SKM-1 treated with dmso at 0.1 percent for 144 hours (cell line): ENCODE measurements around the gene DMTF1.
"Not testable (repeated sequence)": the region's sequence is repeated elsewhere in the genome, so short reads cannot be mapped to it uniquely, and the experiment has no call there.

Source experiments
- DNase-seq: peaks from one replicate; lab custom pipeline; 2025; ENCODE audit not compliant: unreplicated experiment; lab: John Stamatoyannopoulos, UW

DMTF1 gene

DNA sequence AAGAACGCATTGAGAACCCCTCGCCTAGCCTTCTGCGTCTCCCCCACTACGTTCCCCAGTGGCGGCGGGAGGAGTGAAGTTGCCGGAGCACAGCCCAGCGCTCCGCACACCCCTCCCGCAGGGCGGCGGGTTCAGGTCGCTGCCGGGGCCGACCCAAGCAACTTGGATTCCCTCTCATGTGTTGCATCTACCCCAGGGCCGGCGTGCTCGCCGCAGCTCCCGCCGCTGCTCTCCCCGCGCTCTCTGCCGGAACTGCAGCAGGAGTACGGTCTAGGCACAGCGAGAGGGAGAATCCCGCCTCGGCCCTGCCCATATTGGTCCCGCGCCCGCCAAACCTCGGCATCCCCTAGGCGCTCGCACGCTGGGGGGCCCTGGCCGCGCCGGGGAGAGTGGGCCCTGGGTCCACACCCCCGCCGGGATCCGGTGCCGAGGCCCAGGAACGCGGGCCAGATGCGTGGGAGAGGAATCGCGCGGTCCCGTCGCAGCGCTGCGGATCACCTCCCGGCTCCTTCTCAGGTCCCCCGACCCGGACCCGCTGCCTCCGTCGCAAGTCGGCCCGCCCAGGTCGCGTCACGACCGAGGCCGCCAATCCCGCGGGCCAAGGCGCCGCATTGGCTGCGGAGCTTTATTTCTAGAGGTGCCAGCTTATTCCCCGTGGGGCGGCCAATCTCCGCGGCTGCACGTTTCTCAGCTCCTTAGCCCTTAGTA, 67.9 kb downstream of the DMTF1 start:
- DNase-seq: peak; percentile 48

DNA sequence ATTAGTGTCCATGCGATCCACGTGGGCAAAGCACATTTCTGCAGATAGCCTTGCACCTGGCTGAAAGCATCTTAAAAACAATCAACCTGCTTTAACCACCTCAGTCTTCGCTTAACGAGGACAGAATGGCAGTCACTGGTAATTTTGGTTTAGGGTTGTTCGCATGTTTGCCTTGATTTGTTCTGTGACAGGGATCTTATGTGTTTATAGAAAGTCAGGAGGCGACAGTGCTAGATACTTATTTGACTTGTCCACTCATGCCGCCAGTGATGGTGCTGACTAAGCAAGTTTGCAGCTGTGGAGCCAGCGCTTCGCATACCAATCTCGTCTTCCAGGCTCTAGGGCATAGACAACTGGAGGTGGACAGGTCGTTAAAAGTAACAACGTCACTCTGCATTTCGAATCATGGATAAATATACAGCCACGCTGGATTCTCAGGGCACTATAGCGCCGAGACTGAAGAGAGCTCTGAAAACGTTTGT, 68.5 kb downstream of the DMTF1 start:
- DNase-seq: no peak

DNA sequence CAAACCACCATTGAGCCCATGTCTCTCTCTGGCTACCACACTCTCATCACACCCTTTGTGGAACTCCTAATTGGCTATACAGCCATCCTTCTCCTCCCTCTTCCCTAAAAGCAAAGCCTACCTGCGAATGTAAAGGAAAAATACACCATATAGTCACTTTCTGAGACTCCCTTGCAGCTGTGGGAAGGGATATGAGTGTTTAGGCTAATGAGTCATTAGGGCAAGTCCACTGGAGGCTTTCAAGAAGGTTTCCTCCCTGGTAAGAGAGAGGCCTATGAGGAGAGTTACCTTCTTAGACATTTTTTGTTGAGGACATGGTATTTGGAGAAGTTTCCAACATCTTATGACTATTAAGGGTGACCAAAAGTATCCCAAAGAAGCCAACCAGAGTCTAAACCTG, 71.4 kb downstream of the DMTF1 start:
- no peak for DNase-seq

DNA sequence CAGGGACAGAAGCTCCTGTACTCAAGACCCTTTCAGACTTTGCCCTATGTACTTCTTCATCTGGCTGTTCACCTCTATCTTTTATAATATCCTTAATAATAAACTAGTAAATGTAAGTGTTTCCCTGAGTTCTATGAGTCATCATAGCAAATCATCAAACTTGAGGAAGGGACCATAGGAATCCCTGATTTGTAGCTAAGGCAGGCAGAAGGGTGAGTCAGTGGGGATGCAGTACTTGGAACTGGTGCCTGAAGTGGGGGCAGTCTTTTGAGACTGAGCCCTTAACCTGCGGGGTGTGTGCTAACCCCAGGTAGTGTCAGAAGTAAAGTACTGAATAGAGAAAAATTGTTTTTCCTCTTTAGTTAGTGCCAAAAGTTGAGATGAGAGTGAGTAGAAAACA, 73.4 kb downstream of the DMTF1 start:
- no peak for DNase-seq

DNA sequence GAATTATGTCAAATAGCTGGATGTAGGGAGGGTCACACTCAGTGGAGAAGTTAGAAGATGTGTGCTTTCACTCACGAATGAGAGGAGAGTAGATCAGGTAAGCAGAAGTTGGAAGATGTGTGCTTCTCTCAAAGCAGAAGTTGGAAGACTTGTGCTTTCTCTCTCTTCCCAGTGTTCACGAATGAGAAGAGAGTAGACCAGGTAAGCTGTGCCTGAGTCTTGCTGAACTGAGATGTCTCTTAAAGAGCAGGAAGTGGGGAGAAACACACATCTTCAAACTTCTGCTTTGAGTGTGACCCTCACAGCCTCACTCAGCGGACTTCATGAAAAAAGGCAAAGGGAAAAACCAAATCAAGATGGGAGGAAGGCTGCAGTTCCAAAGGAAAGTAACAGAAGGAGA, 74.2 kb downstream of the DMTF1 start:
- DNase-seq: no peak

DNA sequence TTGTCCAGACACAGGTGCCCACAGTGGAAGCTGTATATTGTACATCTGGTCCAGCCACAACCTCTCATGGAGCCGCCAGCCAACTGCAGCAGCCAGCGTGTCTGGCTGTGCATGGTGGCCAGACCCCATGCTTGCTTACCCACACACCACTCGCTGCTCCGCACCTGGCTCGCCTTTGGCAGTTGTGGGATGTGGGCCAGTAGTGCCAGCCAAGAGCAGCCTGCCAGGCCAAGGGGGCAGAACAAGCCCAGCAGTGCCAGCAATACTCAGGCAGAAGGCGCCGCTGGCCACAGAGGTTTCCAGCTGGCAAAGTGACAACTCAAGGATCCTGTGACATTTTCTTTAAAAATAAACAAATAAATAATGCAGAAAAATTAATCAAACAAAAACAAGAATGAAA, 79.0 kb downstream of the DMTF1 start:
- no peak for DNase-seq

DNA sequence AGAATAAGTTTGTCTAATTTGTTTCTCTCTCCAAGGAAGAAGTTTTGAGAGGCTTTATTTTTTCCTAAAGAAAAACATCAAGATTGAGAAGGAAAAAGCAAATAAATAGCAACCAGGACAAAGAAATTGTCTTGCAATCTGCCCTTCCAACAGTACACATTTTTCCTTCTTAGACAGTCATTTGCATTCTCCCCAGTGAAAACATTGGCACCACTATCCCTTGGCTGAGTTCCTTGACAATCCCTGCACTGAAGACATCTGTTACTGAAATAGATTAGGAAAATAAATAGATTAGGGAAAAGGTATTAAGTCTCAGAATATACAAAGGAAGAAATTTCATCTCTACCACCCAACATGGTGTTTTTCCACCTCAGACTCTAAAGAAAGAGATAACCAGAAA, 79.5 kb downstream of the DMTF1 start:
- no peak for DNase-seq

DNA sequence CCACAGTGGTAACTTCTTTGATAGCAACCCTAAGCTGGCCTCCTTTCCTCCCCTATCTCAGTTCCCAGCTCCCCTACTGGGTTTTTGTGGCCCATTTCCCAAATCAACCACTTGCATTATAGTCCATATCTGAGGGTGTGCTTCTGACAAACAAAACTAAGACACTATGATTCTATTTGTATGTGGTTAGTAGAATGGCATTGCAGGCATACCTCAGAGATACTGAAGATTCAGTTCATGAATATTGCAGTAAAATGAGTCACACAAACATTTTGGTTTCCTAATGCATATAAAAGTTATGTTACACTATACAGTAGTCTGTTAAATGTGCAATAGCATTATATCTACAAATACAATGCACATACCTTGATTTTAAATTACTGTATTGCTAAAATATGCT, 82.7 kb downstream of the DMTF1 start:
- no peak for DNase-seq

DNA sequence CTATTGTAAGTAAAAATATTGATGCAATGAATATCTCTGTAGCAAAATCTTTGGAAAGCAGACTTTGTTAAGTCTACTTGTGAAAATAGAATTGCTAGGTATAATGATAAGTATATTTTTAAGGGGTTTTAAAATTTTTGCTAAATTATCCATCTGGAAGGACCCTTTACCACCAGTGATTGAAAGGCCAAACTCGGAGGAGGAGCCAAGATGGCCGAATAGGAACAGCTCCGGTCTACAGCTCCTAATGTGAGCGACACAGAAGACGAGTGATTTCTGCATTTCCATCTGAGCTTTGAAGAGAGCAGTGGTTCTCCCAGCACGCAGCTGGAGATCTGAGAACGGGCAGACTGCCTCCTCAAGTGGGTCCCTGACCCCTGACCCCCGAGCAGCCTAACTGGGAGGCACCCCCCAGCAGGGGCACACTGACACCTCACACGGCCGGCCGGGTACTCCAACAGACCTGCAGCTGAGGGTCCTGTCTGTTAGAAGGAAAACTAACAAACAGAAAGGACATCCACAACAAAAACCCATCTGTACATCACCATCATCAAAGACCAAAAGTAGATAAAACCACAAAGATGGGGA, 86.3 kb downstream of the DMTF1 start:
- DNase-seq: not testable (repeated sequence)

DNA sequence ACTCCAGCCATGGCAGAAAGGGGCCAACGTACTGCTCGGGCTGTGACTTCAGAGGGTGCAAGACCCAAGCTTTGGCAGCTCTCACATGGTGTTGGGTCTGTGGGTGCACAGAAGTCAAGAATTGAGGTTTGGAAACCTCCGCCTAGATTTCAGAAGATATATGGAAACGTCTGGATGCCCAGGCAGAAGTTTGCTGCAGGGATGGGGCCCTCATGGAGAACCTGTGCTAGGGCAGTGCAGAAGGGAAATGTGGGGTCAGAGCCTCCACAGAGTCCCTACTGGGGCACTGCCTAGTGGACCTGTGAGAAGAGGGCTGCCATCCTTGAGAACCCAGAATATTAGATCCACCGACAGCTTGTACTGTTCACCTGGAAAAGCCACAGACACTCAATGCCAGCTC, 93.4 kb downstream of the DMTF1 start:
- not testable (repeated sequence) for DNase-seq
